ENCODE data around the gene JPH4. TPM values are rescaled to one million over a fixed set of nuclear protein-coding genes. Genes with fewer than 3 reads are reported as not detected.

Gene JPH4
- total RNA-seq, 1 experiment from 2014 or later = 6.8 TPM

- Histone ChIP-seq H4K5ac (ENCODE audit: insufficient read length, low read depth, low read length) (no peak overlapping the region), H3K18ac (ENCODE audit: insufficient read length, low read depth, low read length) (no peak overlapping the region), H2BK120ac (ENCODE audit: low read depth, low read length, poor library complexity, severe bottlenecking) (no peak overlapping the region), H4K91ac (ENCODE audit: insufficient read length, low read depth, low read length) (no peak overlapping the region), H3K27me3 (ENCODE audit: insufficient read depth, low read length) (no peaks in the 10 kb centered on the region), H3K23ac (ENCODE audit: insufficient read length, low read depth, low read length) (no peak overlapping the region), H3K4me1 (ENCODE audit: insufficient read depth, low read length) (peaks cover 3% of the 10 kb centered on the region; the same call in 1 of the 2 replicates), H3K23me2 (ENCODE audit: insufficient read length, low read depth, low read length, poor library complexity, severe bottlenecking) (peaks cover 8% of the 10 kb centered on the region), H3K56ac (ENCODE audit: insufficient read length, low read depth, low read length) (no peak overlapping the region), H2AK5ac (ENCODE audit: insufficient read length, low read length) (no peak overlapping the region), H3T11ph (ENCODE audit: low read length) (no peak overlapping the region), H2BK20ac (ENCODE audit: low read depth, low read length, poor library complexity, severe bottlenecking) (no peak overlapping the region), H2AFZ (ENCODE audit: low read length) (no peak overlapping the region), H3K4me2 (ENCODE audit: insufficient read depth, insufficient read length, low read length) (no peak overlapping the region), H3K79me1 (ENCODE audit: insufficient read depth, low read depth, low read length, poor library complexity, severe bottlenecking) (no peaks in the 10 kb centered on the region), H4K8ac (replicated peaks; ENCODE audit: insufficient read length, low read depth, low read length) (no peak overlapping the region), H3K79me2 (ENCODE audit: insufficient read depth, low read length) (no peaks in the 10 kb centered on the region), H3K14ac (ENCODE audit: insufficient read depth, low read length) (no peak overlapping the region), H2BK15ac (ENCODE audit: low read depth, low read length) (no peak overlapping the region), H2BK5ac (ENCODE audit: insufficient read length, low read length) (no peak overlapping the region), H3K9ac (ENCODE audit: extremely low read depth, insufficient read length, low read length) (no peak overlapping the region), H3K27ac (ENCODE audit: insufficient read length, low read depth, low read length) (no peak overlapping the region), H2BK12ac (ENCODE audit: insufficient read length, low read depth, low read length) (no peak overlapping the region), H4K20me1 (ENCODE audit: control insufficient read depth, insufficient read depth, insufficient read length) (no peaks in the 10 kb centered on the region), H3K9me3 (ENCODE audit: control insufficient read depth, low read depth, low read length) (no peaks in the 10 kb centered on the region), H3K4ac (ENCODE audit: low read depth, low read length) (no peak overlapping the region)
- H3K4me1 Mint-ChIP-seq = peaks cover 11 to 25% of the 10 kb centered on the region in 2 experiments
- TF ChIP-seq CTCF (conservative IDR thresholded peaks at IDR 0.05) = no peak
- H3K4me3 Mint-ChIP-seq = no peak overlapping the region
- H3K27ac Mint-ChIP-seq = no peak overlapping the region; a peak in 1 of 7 replicates
- peaks cover 51% of the 10 kb centered on the region for H3K27me3 Mint-ChIP-seq (ENCODE audit: low read depth)
- peaks cover 3 to 12% of the 10 kb centered on the region in 2 experiments; a peak in 4 of 5 replicates for H3K9me3 Mint-ChIP-seq
- DNase-seq = no peak
- no CpG with 5 or more reads among the region's 3 CpGs for WGBS (ENCODE audit: extremely low coverage, insufficient read length, low lambda C conversion rate)
- H3K36me3 Mint-ChIP-seq (ENCODE audit: insufficient read depth in 1 of 3, low read depth in 3 of 3) = peaks cover 0 to 2% (median 0%) of the 10 kb centered on the region in 3 experiments; a peak in 1 of 7 replicates
Measured at GRCh38 chr14:23582906-23583760, 4.5 kb upstream of the JPH4 start.

All from H9 (cell line).